AG04449 (cell line): ENCODE measurements around the gene DYRK1B.

Experiments used
- CTCF ChIA-PET: fragments of 350-600 bp; formaldehyde crosslinking; extraction: SDS; loops from one replicate; lab custom pipeline; 2021; ENCODE audit warnings: antibody characterized with exemption; lab: Yijun Ruan, JAX
- POLR2A ChIA-PET: fragments of 400-600, 350-600 bp; formaldehyde crosslinking; extraction: SDS; loops from one replicate; lab custom pipeline; 2020; ENCODE audit warnings: antibody characterized with exemption, inconsistent platforms; lab: Yijun Ruan, JAX
- DNase-seq: peaks from one replicate; pipeline ENCODE4 v3.0.0-alpha.2; 2010; ENCODE audit warnings: low read depth, low spot score
- H3K4me3 ChIP-seq: 2 replicates; pipeline ENCODE4 v1.5.1; 2011; ENCODE audit warnings: low read depth, mild to moderate bottlenecking, control low read depth, low read length
- CTCF ChIP-seq: IDR thresholded peaks from one replicate; pipeline ENCODE4 v1.5.1; 2011; ENCODE audit warnings: mild to moderate bottlenecking, moderate library complexity, low read length, control low read depth, inconsistent platforms; ENCODE audit not compliant: insufficient read depth; ENCODE audit errors: missing control alignments

Gene DYRK1B

GRCh38 chr19:39845584-39845932 is 11.6 kb upstream of the DYRK1B start:
- CTCF ChIA-PET: interaction anchor here (1.0 to 8.7 kb wide), 11 partner anchors 10 to 295 kb away, joined by 3 to 124 read pairs (median 17); partner anchors contain the start of genes DYRK1B and PSMC4
- H3K4me3 ChIP-seq: peak overlapping the region; percentile 90
- POLR2A ChIA-PET: interaction anchor here (0.9 to 2.3 kb wide), 2 partner anchors 125 to 331 kb away, joined by 3 to 9 read pairs; partner anchors contain the start of gene PSMC4
- no peak for DNase-seq
- peak; percentile 36 for TF ChIP-seq CTCF

GRCh38 chr19:39845172-39845571 is 11.2 kb upstream of the DYRK1B start:
- ChIA-PET POLR2A (interaction anchor here (2.3 kb wide), 1 partner anchor 125 kb away, joined by 9 read pairs; the partner anchor contains the start of gene PSMC4), CTCF (interaction anchor here (0.9 to 8.7 kb wide), 18 partner anchors 10 to 294 kb away, joined by 3 to 124 read pairs (median 8); partner anchors contain the start of genes DYRK1B and PSMC4)
- TF ChIP-seq CTCF: no peak
- no peak for DNase-seq
- H3K4me3 ChIP-seq: peak overlapping the region; percentile 90

GRCh38 chr19:39843919-39844793 is 10.2 kb upstream of the DYRK1B start:
- POLR2A ChIA-PET: no interaction called here
- TF ChIP-seq CTCF: peak; percentile 51

GRCh38 chr19:39842693-39843435 is 8.9 kb upstream of the DYRK1B start:
- no peak for TF ChIP-seq CTCF
- no peak overlapping the region for H3K4me3 ChIP-seq
- CTCF ChIA-PET: interaction anchor here (0.7 to 8.7 kb wide), 28 partner anchors 9 to 404 kb away, joined by 3 to 124 read pairs (median 6); partner anchors contain the start of genes DYRK1B, EID2 and PSMC4
- no peak for DNase-seq
- POLR2A ChIA-PET: interaction anchor here (1.7 kb wide), 1 partner anchor 9 kb away, joined by 10 read pairs; the partner anchor contains the start of gene DYRK1B

More at GRCh38 chr19:39843919-39844793, 10.2 kb upstream of the DYRK1B start:
- H3K4me3 ChIP-seq: peak overlapping the region; percentile 90
- no peak for DNase-seq
- CTCF ChIA-PET: interaction anchor here (0.5 to 8.7 kb wide), 32 partner anchors 8 to 403 kb away, joined by 3 to 124 read pairs (median 6); partner anchors contain the start of genes DYRK1B and PSMC4

- TF ChIP-seq CTCF: no peak
- CTCF ChIA-PET: interaction anchor here (3.0 to 8.7 kb wide), 4 partner anchors 12 to 74 kb away, joined by 9 to 124 read pairs (median 38); no protein-coding TSS in a partner anchor
These were observed 7.1 kb upstream of the DYRK1B start for GRCh38 chr19:39841041-39841440.

More at GRCh38 chr19:39841041-39841440, 7.1 kb upstream of the DYRK1B start:
- DNase-seq: no peak
- POLR2A ChIA-PET: interaction anchor here (1.0 kb wide), 1 partner anchor 727 kb away, joined by 3 read pairs; no protein-coding TSS in a partner anchor
- H3K4me3 ChIP-seq: no peak overlapping the region
